ENCODE data around the gene P2RY2.

DNA sequence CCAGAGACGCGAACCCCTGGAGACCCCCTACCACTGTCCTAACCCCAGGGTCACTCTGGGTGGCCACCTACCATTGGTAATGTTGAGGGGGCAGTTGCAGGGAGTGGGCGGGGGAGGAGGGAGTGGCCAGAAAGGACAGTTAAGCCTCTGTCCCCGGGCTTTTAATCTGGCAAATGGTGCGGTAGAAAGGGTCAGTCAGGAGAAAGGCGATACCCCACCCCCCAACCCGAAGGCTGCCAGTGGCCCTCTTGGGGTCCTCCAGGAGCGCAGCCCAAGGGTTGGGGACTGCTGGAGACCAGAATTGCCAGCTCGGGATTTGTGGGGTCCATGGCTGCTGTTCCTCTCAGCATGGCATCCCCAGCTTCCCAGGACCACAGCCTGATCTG is 742 bp downstream of the P2RY2 start:
- TF ChIP-seq, protein P1, sequence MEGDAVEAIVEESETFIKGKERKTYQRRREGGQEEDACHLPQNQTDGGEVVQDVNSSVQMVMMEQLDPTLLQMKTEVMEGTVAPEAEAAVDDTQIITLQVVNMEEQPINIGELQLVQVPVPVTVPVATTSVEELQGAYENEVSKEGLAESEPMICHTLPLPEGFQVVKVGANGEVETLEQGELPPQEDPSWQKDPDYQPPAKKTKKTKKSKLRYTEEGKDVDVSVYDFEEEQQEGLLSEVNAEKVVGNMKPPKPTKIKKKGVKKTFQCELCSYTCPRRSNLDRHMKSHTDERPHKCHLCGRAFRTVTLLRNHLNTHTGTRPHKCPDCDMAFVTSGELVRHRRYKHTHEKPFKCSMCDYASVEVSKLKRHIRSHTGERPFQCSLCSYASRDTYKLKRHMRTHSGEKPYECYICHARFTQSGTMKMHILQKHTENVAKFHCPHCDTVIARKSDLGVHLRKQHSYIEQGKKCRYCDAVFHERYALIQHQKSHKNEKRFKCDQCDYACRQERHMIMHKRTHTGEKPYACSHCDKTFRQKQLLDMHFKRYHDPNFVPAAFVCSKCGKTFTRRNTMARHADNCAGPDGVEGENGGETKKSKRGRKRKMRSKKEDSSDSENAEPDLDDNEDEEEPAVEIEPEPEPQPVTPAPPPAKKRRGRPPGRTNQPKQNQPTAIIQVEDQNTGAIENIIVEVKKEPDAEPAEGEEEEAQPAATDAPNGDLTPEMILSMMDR (IDR thresholded peaks at IDR 0.05) = no peak
- TF ChIP-seq ZFP36 (IDR thresholded peaks at IDR 0.05; ENCODE audit: borderline replicate concordance, partially characterized antibody) = no peak
- no peak for TF ChIP-seq FOSL2 (IDR thresholded peaks at IDR 0.05)
- no peak for TF ChIP-seq FOSL2 (CRISPR knock-in tag; IDR thresholded peaks at IDR 0.05)

Data from A549 (cell line).